Vagina (tissue), 2 donors: ENCODE measurements around the gene GSK3A.

Experiments
- POLR2A ChIP-seq, 2 donors: fragments of 450-650 bp; IDR thresholded peaks; one replicate each; pipeline ENCODE4 v1.6.1; 2017; ENCODE audit warnings: antibody characterized with exemption in 2 of 2, mild to moderate bottlenecking in 2 of 2, moderate library complexity in 2 of 2
- POLR2AphosphoS5 ChIP-seq, 2 donors: sonication (generic); formaldehyde crosslinking; IDR thresholded peaks; one replicate each; pipeline ENCODE4 v1.9.0; 2017; ENCODE audit warnings: antibody characterized with exemption in 2 of 2, mild to moderate bottlenecking in 2 of 2, low read depth in 1 of 2; ENCODE audit not compliant: insufficient read depth in 1 of 2
- TF ChIP-seq, protein P1 (sequence below), 3 experiments: fragments of 450-650 bp in 2 of 3; fragments of 200-600 bp in 1 of 3; sonication (generic) in 1 of 3; IDR thresholded peaks; one replicate each; pipeline ENCODE4 v1.5.1; 2017 to 2019; ENCODE audit warnings: antibody characterized with exemption in 3 of 3, mild to moderate bottlenecking in 2 of 3, moderate library complexity in 2 of 3

DNA sequence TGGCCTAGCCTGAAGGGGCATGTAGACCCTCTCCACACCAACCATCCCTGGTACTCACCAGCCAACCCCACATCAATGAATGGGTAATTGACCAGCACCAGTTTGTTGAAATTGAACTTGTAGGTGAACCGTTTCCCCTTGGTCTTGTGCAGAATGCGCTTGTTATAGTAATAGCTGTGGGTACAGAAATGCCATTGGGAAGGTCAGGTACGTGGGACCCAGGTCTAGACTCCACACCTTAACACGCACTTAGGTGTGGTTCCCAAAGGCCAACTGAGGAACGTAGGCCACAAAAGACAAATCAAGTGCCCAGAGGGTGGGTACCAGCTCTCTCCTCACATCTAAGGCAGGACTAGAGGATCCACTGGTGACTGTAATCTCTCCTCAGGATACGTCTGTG, 7.4 kb upstream of the GSK3A start:
- TF ChIP-seq, protein P1, sequence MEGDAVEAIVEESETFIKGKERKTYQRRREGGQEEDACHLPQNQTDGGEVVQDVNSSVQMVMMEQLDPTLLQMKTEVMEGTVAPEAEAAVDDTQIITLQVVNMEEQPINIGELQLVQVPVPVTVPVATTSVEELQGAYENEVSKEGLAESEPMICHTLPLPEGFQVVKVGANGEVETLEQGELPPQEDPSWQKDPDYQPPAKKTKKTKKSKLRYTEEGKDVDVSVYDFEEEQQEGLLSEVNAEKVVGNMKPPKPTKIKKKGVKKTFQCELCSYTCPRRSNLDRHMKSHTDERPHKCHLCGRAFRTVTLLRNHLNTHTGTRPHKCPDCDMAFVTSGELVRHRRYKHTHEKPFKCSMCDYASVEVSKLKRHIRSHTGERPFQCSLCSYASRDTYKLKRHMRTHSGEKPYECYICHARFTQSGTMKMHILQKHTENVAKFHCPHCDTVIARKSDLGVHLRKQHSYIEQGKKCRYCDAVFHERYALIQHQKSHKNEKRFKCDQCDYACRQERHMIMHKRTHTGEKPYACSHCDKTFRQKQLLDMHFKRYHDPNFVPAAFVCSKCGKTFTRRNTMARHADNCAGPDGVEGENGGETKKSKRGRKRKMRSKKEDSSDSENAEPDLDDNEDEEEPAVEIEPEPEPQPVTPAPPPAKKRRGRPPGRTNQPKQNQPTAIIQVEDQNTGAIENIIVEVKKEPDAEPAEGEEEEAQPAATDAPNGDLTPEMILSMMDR (IDR thresholded peaks at IDR 0.05), result no peak
- TF ChIP-seq POLR2A (IDR thresholded peaks at IDR 0.05), result no peak
- no peak for TF ChIP-seq POLR2AphosphoS5 (IDR thresholded peaks at IDR 0.05; ENCODE audit: insufficient read depth in 1 of 2, low read depth in 1 of 2)
